Keratinocyte (primary cell): ENCODE data around the gene CTTNBP2. TPM values are rescaled to one million over a fixed set of nuclear protein-coding genes. Genes with fewer than 3 reads are reported as not detected.

Source experiments
- DNase-seq: peaks from one replicate; pipeline ENCODE4 v3.0.0-alpha.2; 2011; ENCODE audit warnings: low read depth, missing footprints, low spot score
- FAIRE-seq: peaks from 2 replicates; lab custom pipeline; 2011; peaks lifted over from hg19 to GRCh38; lab: Jason Lieb, UNC
- H2AFZ ChIP-seq: 2 replicates; pipeline ENCODE4 v1.6.0; 2012; ENCODE audit warnings: low read length, control low read depth, inconsistent platforms; ENCODE audit not compliant: control insufficient read depth
- H3K27ac ChIP-seq: 2 replicates; pipeline ENCODE4 v1.5.1; 2011; ENCODE audit warnings: low read length; ENCODE audit not compliant: control insufficient read depth, insufficient read depth
- H3K27me3 ChIP-seq: 3 replicates; pipeline ENCODE4 v1.6.0; 2011; ENCODE audit warnings: low read length; ENCODE audit not compliant: control insufficient read depth, insufficient read depth; ENCODE audit errors: extremely low read depth
- H3K36me3 ChIP-seq, 2 experiments: 2 replicates in 1 of 2; 3 replicates in 1 of 2; pipeline ENCODE4 v1.5.1; 2011; ENCODE audit warnings: low read length in 2 of 2, mild to moderate bottlenecking in 1 of 2; ENCODE audit not compliant: control insufficient read depth in 2 of 2, insufficient read depth in 2 of 2; ENCODE audit errors: extremely low read depth in 1 of 2
- H3K4me1 ChIP-seq: 3 replicates; pipeline ENCODE4 v1.5.1; 2011; ENCODE audit warnings: low read length; ENCODE audit not compliant: control insufficient read depth, insufficient read depth; ENCODE audit errors: extremely low read depth
- H3K4me2 ChIP-seq: 3 replicates; pipeline ENCODE4 v1.6.0; 2011; ENCODE audit warnings: low read depth, low read length; ENCODE audit not compliant: control insufficient read depth, insufficient read depth; ENCODE audit errors: extremely low read depth
- H3K4me3 ChIP-seq, 3 experiments: fragments of 200-600 bp in 1 of 3; sonication (generic) in 1 of 3; 2 replicates in 2 of 3; 3 replicates in 1 of 3; pipeline ENCODE4 v1.5.1; 2011 to 2016; ENCODE audit warnings: low read length in 3 of 3, mild to moderate bottlenecking in 3 of 3, control low read depth in 2 of 3, inconsistent platforms in 1 of 3, low read depth in 1 of 3, mixed read lengths in 1 of 3, mixed run types in 1 of 3, moderate library complexity in 1 of 3; ENCODE audit not compliant: control insufficient read depth in 2 of 3, insufficient read depth in 2 of 3; ENCODE audit errors: extremely low read depth in 1 of 3
- H3K79me2 ChIP-seq: 2 replicates; pipeline ENCODE4 v1.6.0; 2012; ENCODE audit warnings: low read length; ENCODE audit not compliant: control insufficient read depth, insufficient read depth
- H3K9ac ChIP-seq: 3 replicates; pipeline ENCODE4 v1.6.0; 2011; ENCODE audit warnings: low read length; ENCODE audit not compliant: control insufficient read depth, insufficient read depth; ENCODE audit errors: extremely low read depth
- H3K9me1 ChIP-seq: 3 replicates; pipeline ENCODE4 v1.6.0; 2011; ENCODE audit warnings: low read length; ENCODE audit not compliant: control insufficient read depth, insufficient read depth; ENCODE audit errors: extremely low read depth
- H3K9me3 ChIP-seq: 2 replicates; pipeline ENCODE4 v1.5.1; 2012; ENCODE audit warnings: low read depth, low read length; ENCODE audit not compliant: control insufficient read depth
- H4K20me1 ChIP-seq: 3 replicates; pipeline ENCODE4 v1.6.0; 2011; ENCODE audit warnings: low read length; ENCODE audit not compliant: control insufficient read depth, insufficient read depth; ENCODE audit errors: extremely low read depth
- CTCF ChIP-seq, 3 experiments: IDR thresholded peaks in 1 of 3; conservative IDR thresholded peaks in 1 of 3; optimal IDR thresholded peaks in 1 of 3; 2 replicates in 2 of 3; 3 replicates in 1 of 3; pipeline versions ENCODE3 to v1.5.1; 2011; ENCODE audit warnings: low read length in 3 of 3, mild to moderate bottlenecking in 3 of 3, moderate library complexity in 2 of 3, control low read depth in 1 of 3, inconsistent platforms in 1 of 3; ENCODE audit not compliant: insufficient read depth in 2 of 3; ENCODE audit errors: extremely low read depth in 1 of 3
- EZH2 ChIP-seq: IDR thresholded peaks from one replicate; pipeline ENCODE4 v1.6.1; 2012; ENCODE audit warnings: inconsistent platforms, mild to moderate bottlenecking, low read length, moderate library complexity
- dilution Hi-C: fragments of 300-500 bp; cut with MboI; formaldehyde crosslinking; loops from one replicate; pipeline ENCODE4 v1.7.0; 2020; ENCODE audit warnings: low sequenced_read_pairs; ENCODE audit not compliant: extremely low pct_ligation_motif_present
- polyA plus RNA-seq, 5 experiments: library from polyadenylated mRNA; depleted of rRNA in 3 of 5; stranded (reverse) in 3 of 5; stranded (forward) in 1 of 5; unstranded in 1 of 5; fragments of >200 nt; gene quantifications; 1 replicate in 1 of 5; 2 replicates in 3 of 5; 3 replicates in 1 of 5; pipeline versions ENCODE4 v1.2.1 to v1.2.3, GENCODE V29; 2011 to 2012; ENCODE audit warnings: missing spikeins in 2 of 5, low read depth in 1 of 5, low replicate concordance in 1 of 5

The CTTNBP2 gene
- polyA plus RNA-seq, 1 donor (not counting 4 experiments of a cell fraction or from before 2014, with no cell fraction given), result 0.55 TPM

GRCh38 chr7:117806011-117806410, 67.2 kb downstream of the CTTNBP2 start:
- FAIRE-seq, result no peak
- Histone ChIP-seq H3K9ac (no peak overlapping the region), H2AFZ (no peak overlapping the region), H4K20me1 (no peaks in the 10 kb centered on the region), H3K9me3 (no peaks in the 10 kb centered on the region), H3K27ac (no peak overlapping the region), H3K36me3 (no peaks in the 10 kb centered on the region), H3K4me3 (no peak overlapping the region), H3K27me3 (no peaks in the 10 kb centered on the region), H3K79me2 (no peaks in the 10 kb centered on the region), H3K4me1 (peaks cover 4% of the 10 kb centered on the region), H3K4me2 (no peak overlapping the region), H3K9me1 (no peaks in the 10 kb centered on the region)
- dilution Hi-C loops, result no loop called here
- no peak for DNase-seq
- TF ChIP-seq CTCF (optimal IDR thresholded peaks at IDR 0.05 in 1 of 3, IDR thresholded peaks at IDR 0.05 in 1 of 3, conservative IDR thresholded peaks at IDR 0.05 in 1 of 3; ENCODE audit: extremely low read depth in 1 of 3, insufficient read depth in 2 of 3, low read length in 3 of 3), result no peak
- no peak for TF ChIP-seq EZH2

GRCh38 chr7:117805241-117805640, 68.0 kb downstream of the CTTNBP2 start:
- Histone ChIP-seq H3K4me2 (no peak overlapping the region), H3K9me3 (no peaks in the 10 kb centered on the region), H3K4me3 (no peak overlapping the region), H2AFZ (no peak overlapping the region), H3K4me1 (peaks cover 4% of the 10 kb centered on the region), H3K79me2 (no peaks in the 10 kb centered on the region), H3K27ac (no peak overlapping the region), H3K9ac (no peak overlapping the region), H4K20me1 (no peaks in the 10 kb centered on the region), H3K27me3 (no peaks in the 10 kb centered on the region), H3K9me1 (no peaks in the 10 kb centered on the region), H3K36me3 (no peaks in the 10 kb centered on the region)
- TF ChIP-seq CTCF (optimal IDR thresholded peaks at IDR 0.05 in 1 of 3, IDR thresholded peaks at IDR 0.05 in 1 of 3, conservative IDR thresholded peaks at IDR 0.05 in 1 of 3; ENCODE audit: extremely low read depth in 1 of 3, insufficient read depth in 2 of 3, low read length in 3 of 3) (no peak), EZH2 (no peak)
- FAIRE-seq (no peak), DNase-seq (no peak)
- dilution Hi-C loops, result no loop called here
